HG03432 (cell line): ENCODE data around the gene MEGF6.
"Not testable (repeated sequence)": the region's sequence is repeated elsewhere in the genome, so short reads cannot be mapped to it uniquely, and the experiment has no call there.

Experiments
- ATAC-seq: cut with Tn5 transposase; IDR thresholded peaks from one replicate; pipeline ENCODE4 v1.9.1; 2021; ENCODE audit warnings: mild to moderate bottlenecking, moderate library complexity; ENCODE audit not compliant: unreplicated experiment

The MEGF6 gene

DNA sequence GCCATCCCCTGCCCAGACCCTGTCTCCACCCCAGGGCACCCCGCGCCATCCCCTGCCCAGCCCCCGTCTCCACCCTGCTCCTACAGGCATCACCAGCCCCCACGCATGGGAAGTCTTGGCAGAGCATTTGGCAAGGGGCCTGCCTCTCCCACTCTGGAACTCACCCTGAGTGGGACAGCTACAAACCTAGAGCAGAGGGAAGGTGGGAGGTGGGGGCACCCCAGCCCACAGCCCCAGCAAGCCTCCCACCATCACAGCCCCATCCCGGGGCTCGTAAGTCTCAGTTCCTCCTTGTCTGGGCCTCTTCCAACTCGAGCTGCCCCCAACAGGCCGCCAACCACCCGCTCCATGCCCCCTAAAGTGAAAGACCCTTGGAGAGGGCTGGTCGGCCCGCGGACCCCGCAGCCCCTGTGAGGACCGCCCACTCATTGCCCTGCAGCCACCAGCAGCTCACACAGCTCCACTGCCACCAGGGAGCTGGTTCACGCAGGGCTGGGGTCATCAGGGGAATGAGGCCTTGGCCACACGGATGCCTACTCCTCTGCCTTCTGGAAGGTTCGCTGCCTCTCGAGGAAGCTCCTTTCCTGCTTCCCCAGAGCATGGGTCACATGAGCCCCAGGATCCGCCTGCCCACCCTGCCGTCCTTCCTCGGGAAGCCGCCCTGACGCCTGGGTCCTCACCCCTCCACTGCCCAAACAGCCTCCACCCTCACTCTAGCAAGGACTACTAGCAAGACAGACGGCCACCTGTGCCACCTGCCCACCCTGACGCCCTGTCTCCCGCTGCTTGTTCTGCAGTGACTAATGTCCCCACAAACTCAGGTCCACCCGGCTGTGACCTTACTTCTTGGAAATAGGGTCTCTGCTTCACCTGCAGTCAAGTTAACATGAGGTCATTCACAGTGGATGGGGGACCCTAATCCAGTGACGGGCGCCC lies 14.4 kb downstream of the MEGF6 start:
- ATAC-seq = no peak

DNA sequence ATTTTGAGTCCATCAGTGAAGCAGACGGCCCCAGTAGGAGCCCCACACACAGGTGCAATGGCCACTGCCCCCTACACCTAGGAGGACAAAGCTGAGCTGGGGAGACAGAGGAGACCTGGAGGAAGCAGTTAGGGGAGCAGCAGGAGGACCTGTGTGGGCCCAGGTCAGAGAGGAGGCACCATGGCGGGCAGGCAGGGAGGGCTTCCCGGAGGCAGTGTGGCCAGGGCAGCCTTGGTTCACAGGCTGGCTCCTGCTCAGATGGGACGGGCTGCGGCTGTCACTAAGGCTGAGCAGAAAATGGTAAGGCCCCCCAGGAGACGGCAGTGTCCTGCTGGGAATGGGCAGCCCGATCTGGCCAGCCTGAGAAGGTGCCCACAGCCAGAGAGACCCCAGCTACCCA lies 15.4 kb downstream of the MEGF6 start:
- ATAC-seq = no peak

DNA sequence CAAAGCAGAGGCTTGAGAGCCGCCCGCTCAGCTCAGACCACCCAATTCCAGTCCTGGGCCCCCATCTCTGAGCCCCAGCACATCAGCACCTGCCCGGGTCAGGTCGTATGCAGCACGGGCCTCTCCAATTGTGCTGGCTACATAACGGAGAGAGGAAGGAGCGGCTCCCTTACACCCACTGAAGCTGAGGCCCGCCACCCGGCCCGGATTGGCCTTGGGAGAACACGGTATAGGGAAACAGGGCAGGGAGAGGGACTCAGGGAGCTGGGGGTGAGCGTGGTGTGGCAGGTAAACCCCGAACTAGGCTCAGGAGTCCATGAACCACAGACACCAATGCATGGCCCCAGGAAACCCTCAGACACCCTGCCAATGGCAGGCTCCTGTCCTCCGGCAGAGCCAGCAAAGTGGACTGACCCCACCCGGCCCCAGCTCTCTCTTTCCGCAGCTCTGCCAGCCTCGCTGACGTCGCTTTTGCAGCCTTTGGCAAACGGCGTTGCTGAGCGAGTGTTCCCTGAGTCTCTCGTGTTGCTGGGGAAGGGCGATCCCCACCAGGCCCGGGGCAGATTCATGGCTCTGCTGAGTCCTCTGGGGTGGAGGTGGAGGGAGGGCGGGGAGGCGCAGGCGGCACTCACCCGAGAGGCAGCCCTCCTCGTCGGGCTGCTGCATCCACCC lies 16.5 kb downstream of the MEGF6 start:
- no peak for ATAC-seq

DNA sequence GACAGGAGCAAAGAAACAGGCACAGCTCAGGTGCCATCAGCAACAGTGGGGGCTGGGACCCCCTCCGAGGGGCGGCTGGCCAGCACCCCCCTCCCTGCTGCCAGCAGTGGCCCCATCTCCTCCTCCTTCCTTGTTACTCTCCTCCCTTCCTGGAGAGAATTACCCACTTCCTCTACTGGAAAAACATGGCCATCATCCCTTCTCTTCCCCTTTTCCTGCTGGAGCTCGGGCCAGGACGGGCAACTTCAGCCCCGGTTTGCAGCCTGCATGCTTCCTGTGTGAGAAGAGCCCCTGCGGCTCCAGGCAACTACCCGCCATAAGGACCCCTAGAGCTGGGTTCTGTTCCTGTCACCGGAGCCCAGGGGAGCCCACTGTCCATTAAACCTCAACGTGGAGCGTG lies 17.6 kb downstream of the MEGF6 start:
- ATAC-seq = no peak

DNA sequence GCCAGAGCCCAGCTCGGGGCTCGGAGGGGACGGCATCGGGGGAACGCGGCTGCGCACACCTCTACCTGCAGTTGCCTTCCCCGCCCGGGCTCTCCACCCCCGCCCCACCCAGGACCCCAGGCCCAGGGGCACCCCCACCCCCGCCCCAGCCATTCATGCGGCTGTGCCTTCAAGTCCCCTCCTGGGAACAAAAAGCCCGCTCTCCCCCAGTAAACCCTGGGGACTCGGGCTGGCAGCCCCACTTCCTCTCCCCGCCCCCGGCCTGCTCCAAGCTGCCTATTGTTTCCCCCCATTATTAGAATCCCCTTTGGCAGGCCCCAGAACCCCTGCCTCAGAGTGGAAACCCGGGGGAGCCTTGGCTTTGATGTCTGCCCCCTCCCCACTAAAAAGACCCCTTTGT lies 18.0 kb downstream of the MEGF6 start:
- no peak for ATAC-seq

DNA sequence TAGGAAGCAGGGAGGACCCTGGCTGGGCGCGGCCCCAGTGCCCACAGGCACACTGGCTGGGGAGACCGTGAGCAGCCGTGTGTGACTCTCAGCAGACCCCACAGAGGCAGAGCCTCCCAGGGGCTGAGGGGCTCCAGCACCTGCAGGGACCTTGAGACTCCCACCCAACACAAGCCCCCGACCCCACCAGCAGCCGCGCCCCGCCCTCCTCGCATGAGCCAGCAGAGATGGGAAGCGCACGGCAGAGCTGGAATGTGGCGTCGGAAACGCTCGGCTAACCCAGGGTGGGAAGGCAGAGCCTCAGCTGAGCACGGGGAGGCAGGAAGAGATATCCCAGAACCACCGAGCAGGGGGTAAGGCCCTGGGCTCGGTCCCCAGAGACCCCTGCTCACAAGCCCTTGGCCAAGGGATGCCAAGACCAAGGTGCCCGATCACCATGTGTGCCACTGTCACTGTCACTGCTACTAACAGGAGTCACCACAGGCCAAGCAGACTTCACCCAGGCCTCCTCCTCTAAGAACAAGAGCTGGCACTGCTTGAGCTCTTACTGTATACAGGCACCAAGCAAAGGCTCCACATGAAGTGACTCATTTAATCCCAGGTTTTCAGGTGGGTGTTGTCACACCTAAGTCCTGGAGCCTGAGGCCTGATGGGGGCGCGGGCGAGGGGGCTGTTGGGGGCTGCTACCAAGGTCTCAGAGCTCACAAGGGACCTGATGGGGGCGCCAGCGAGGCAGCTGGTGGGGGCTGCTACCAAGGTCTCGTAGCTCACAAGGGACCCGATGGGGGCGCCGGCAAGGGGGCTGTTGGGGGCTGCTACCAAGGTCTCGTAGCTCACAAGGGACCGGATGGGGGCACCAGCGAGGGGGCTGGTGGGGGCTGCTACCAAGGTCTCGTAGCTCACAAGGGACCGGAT lies 20.1 kb downstream of the MEGF6 start:
- no peak for ATAC-seq

DNA sequence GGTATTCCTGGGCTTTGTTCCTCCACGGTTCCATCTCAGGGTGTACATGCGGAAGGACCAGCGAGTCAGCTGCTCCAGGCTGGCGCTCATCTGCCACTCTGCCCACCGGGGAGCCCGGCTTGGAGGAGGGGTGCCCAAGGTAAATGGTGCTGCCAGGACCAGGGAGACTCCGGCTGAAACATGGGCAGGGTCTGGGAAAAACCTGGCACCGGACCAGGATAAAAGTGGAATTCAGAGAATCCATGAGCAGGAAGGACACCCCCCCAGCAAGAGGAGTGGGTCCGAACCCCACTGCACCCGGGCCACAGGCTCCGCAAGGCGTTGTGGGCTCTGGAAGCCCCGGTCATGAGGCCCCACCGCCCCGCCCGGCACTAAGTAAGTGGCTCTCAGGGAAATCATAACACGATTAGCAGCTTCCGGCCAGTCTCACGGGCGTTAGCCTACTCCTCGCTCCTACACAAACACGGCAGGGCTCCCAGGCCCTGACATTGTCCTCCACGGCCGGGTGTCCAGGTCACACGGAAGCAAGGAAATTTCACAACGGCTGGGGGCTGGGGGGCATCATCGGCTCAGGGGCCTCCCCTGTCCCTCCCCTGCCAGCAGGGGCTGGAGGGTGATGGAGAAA lies 21.1 kb downstream of the MEGF6 start:
- ATAC-seq = no peak

DNA sequence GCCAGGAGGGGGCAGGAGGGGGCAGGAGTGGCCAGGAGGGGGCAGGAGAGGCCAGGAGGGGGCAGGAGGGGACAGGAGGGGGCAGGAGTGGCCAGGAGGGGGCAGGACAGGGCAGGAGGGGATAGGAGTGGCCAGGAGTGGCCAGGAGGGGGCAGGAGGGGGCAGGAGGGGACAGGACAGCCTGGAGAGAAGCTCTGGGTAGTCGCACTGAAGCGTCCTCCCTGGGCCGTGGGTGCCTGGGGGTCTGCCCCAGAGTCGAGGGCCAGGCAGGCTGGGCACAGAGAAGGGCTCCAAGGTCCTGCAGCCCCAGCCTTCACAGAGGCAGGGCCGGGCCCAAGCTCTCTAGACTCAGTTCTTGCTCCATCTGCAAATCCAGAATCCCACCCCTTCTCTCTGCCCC lies 22.9 kb downstream of the MEGF6 start:
- ATAC-seq = no peak

DNA sequence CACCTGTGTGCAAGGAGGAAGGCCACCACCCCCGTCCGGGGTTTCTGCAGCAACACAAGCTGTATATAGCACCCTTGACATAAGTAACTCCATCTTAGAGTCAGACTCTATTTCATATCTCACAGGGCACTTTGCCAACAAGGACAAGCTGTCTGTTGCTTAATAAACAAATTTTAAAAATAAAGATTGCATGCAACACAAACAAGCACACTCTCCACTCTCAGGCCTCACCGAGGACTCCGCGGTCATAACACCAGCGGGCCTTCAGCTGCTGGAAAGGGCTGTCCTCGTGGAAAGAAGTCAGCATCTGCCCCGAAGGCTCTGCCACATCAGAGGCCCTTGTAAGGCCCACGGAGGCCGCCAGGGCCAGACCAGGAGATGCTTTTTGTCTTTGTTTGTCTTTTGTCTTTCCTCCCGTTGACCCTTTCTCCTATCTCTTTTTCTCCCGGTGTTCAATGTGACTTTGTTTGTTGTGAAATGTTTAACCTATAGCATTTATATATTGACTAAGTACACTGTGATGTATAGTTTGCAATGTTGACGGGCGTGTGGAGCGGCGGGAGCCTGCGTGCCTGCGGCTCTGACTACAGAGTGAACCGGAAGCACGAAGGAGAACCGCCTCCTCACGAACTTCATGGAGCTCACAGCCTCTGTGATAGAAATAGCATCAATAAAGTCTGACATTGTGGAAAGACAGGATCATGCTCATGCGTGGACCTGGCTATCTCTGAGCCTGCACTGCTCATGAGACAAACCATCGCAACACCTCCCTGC lies 24.1 kb downstream of the MEGF6 start:
- ATAC-seq = no peak

DNA sequence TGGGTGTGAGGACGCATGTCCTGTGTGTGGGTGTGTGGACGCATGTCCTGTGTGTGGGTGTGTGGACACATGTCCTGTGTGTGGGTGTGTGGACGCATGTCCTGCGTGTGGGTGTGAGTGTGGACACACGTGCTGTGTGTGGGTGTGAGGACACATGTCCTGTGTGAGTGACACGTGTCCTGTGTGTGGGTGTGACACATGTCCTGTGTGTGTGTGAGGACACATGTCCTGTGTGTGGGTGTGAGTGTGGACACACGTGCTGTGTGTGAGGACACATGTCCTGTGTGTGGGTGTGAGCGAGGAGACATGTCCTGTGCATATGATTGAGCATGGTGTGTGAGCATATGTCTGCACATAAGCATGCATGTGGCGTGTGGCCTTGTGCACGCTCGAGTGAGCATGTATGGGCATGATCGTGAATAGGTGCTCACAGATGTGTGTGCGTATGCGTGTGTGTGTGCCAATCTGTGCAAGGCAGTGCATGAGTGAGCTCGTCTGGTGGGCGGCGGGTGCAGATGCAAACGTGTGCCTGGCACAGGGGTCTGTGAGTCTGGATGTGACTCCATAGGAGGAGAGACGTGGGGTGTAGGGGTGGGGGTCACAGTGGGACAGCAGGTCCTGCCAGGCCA lies 25.3 kb downstream of the MEGF6 start:
- ATAC-seq = no peak

DNA sequence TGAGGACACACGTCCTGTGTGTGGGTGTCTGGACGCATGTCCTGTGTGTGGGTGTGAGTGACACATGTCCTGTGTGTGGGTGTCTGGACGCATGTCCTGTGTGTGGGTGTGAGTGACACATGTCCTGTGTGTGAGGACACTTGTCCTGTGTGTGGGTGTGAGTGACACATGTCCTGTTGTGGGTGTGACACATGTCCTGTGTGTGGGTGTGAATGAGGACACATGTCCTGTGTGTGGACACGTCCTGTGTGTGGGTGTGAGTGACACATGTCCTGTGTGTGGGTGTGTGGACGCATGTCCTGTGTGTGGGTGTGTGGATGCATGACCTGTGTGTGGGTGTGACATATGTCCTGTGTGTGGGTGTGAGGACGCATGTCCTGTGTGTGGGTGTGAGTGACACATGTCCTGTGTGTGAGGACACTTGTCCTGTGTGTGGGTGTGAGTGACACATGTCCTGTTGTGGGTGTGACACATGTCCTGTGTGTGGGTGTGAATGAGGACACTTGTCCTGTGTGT lies 25.9 kb downstream of the MEGF6 start:
- ATAC-seq = not testable (repeated sequence)

DNA sequence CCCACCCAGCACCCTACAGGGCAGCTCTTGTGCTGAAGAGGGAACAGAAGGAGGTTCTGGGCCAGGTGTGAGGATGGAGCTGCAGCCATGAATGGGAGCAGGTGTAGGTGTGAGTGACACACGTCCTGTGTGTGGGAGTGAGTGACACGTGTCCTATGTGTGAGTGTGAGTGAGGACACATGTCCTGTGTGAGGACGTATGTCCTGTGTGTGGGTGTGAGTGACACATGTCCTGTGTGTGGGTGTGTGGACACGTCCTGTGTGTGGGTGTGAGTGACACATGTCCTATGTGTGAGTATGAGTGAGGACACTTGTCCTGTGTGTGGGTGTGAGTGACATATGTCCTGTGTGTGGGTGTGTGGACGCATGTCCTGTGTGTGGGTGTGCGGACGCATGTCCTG lies 26.4 kb downstream of the MEGF6 start:
- ATAC-seq = no peak

DNA sequence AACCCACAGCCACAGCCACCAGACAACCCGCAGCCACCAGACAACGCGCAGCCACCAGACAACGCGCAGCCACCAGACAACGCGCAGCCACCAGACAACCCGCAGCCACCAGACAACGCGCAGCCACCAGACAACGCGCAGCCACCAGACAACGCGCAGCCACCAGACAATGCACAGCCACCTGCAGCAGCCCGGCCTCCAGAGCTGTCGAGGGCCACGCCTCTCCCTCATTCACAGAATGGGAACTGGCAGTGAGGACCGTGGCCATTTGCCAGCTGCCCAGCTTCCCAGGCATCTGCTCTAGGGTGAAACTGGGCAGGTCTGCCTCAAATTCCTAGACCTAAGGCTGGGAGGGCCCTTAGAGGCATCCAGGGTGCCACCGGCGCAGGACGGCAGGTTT lies 27.6 kb downstream of the MEGF6 start:
- ATAC-seq = not testable (repeated sequence)

DNA sequence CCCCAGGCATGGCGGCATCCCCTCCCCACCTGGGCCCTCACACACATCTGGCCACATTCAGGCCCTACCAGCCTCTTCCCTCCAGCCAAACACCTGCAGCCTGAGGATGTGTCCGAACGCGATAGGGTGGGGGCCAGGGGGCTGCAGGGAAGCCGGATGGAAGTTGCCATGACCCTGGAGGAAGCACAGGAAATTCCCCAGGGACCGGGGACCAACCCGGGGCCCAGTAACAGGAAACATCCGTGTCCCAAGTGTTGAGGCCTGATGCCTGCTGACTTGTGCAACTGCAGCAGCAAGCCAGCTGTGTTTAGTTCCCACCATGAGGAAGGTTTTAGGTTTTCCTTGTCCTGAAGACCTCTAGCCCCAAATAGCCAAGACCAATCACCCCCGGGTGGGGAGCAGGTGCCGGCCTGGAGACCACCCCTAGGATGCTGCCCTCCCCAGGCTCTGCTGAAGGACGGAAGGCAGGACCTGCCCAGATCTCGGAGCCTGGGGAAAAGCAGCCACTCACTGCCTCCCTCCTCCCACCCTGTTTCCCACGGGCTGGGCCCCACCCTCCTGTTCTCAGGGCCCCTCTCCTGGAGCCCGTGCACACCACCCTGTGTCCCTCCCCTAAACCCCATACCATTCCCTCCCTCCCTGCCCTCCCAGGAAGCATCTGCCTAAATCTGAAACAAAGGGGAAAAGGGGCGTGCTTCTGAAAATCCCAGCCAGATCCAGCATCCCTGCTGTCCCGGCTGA lies 29.8 kb downstream of the MEGF6 start:
- ATAC-seq = no peak

DNA sequence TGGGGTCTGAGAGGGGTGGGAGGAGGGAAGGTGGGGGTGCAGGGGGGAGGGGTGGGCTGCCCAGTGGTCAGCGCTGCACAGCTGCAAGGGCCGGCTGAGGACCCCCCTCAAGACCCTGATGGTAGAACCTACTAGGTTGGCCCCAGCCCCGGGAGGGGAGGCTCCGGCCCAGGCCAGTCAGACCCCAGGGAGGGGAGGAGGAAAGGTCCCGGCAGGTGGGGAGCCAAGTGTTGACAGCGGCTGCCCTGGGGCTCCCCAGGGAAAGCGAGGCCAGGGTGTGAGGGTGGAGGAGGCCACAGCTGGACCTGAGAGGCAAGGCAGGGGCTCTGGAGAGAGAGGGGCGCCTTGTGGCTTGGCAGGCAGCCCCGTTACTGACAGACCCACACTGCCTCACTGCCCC lies 31.1 kb downstream of the MEGF6 start:
- no peak for ATAC-seq

DNA sequence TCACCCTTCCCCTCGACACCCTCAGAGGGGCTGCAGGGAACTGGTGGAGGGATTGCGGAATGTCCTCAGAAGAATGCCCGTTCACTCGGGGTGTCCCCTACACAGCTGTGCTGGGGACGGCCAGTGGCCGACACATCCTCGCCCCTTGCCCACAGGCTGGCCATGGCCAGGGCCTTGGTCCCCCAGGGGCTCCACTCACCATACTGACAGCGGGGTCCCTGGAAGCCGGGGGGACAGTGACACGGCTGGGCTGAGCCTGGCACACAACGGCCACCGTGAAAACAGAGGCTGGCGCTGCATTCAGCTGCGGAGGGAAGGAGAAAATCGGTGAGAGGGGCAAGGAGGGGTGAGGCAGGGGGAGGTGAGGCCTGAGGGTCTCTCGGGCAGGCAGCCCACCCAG lies 31.7 kb downstream of the MEGF6 start:
- no peak for ATAC-seq

DNA sequence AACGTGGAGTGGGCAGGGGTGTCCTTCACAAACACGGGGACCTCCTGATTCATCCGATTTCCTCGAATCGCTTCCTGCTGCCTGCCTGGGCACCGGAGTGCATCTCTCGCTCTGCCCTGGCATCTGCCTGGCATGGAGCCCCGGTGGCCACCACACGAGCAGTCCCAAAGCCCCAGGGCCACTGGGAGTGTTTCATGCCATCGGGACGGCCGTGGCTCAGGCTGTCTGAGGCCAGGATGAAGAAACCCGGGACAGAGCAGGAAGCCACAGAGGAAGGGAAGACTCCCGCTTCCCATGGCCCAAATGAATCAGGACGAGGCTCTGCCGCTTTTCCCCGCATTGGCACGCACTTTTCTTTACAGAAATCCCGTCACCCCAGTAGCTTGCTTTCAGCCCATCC lies 32.4 kb downstream of the MEGF6 start:
- no peak for ATAC-seq

DNA sequence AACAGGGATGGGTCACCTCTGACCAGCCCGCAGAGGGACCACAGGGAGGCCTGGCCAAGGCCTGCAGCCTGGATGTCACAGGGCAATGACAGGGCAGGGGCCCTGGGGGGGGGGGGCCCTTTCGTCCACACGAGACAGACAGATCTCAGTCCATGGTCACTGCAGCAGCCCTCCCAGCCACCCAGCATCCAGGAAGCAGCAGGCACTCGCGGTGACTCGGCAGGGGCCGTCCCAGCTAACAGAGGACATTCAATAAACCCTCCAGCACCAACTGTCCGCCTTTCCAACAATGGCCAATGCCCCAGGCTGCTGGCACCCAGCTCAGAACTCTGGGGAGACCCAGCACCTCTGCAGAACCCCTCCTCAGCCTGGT lies 32.9 kb downstream of the MEGF6 start:
- no peak for ATAC-seq
